Neural progenitor cell (in vitro differentiated cells): ENCODE data around the gene TMEM108. TPM values are rescaled to one million over a fixed set of nuclear protein-coding genes. Genes with fewer than 3 reads are reported as not detected.

Experiments used
- DNase-seq: peaks from one replicate; pipeline ENCODE4 v3.0.0-alpha.2; 2016; ENCODE audit warnings: low spot score
- H2AFZ ChIP-seq: fragments of 200-600 bp; sonication (generic); replicated peaks from 2 replicates; pipeline ENCODE4 v1.6.1; 2016; ENCODE audit warnings: antibody characterized with exemption
- H3F3A ChIP-seq: fragments of 200-600 bp; sonication (generic); 2 replicates; pipeline ENCODE4 v1.6.1; 2016; ENCODE audit warnings: antibody characterized with exemption, low read depth
- H3K27ac ChIP-seq: fragments of 200-600 bp; sonication (generic); 2 replicates; pipeline ENCODE4 v1.5.1; 2016; ENCODE audit warnings: mild to moderate bottlenecking
- H3K27me3 ChIP-seq: fragments of 200-600 bp; sonication (generic); 2 replicates; pipeline ENCODE4 v1.6.1; 2016; ENCODE audit warnings: mild to moderate bottlenecking, moderate library complexity
- H3K36me3 ChIP-seq: fragments of 200-600 bp; sonication (generic); 2 replicates; pipeline ENCODE4 v1.5.1; 2016
- H3K4me1 ChIP-seq: fragments of 200-600 bp; sonication (generic); 2 replicates; pipeline ENCODE4 v1.6.1; 2016; ENCODE audit warnings: mixed run types
- H3K4me2 ChIP-seq: fragments of 200-600 bp; sonication (generic); 2 replicates; pipeline ENCODE4 v1.6.1; 2016
- H3K4me3 ChIP-seq: fragments of 200-600 bp; sonication (generic); 2 replicates; pipeline ENCODE4 v1.5.1; 2016
- H3K79me2 ChIP-seq: fragments of 200-600 bp; sonication (generic); 2 replicates; pipeline ENCODE4 v1.6.1; 2016; ENCODE audit warnings: low read depth
- H3K9ac ChIP-seq: fragments of 200-600 bp; sonication (generic); 2 replicates; pipeline ENCODE4 v1.6.1; 2016
- H3K9me3 ChIP-seq: fragments of 200-600 bp; sonication (generic); 2 replicates; pipeline ENCODE4 v1.5.1; 2016; ENCODE audit warnings: low read depth
- H4K20me1 ChIP-seq: fragments of 200-600 bp; sonication (generic); 2 replicates; pipeline ENCODE4 v1.6.1; 2016; ENCODE audit warnings: low read depth
- H3K27ac Mint-ChIP-seq: 3 replicates; pipeline ENCODE4 v1.8.0; 2021; ENCODE audit warnings: mixed read lengths
- H3K27me3 Mint-ChIP-seq: 2 replicates; pipeline ENCODE4 v1.8.0; 2022; ENCODE audit warnings: low read depth, mild to moderate bottlenecking, inconsistent platforms, moderate library complexity, mixed read lengths; ENCODE audit not compliant: insufficient read depth
- H3K36me3 Mint-ChIP-seq: 3 replicates; pipeline ENCODE4 v1.8.0; 2021; ENCODE audit warnings: mixed read lengths
- H3K4me1 Mint-ChIP-seq: 3 replicates; pipeline ENCODE4 v1.8.0; 2021; ENCODE audit warnings: mixed read lengths
- H3K4me3 Mint-ChIP-seq: 3 replicates; pipeline ENCODE4 v1.8.0; 2021; ENCODE audit warnings: mild to moderate bottlenecking, moderate library complexity, mixed read lengths
- H3K9me3 Mint-ChIP-seq: 3 replicates; pipeline ENCODE4 v1.8.0; 2020; ENCODE audit warnings: mixed read lengths
- CTCF ChIP-seq: fragments of 200-600 bp; sonication (generic); IDR thresholded peaks from 2 replicates; pipeline ENCODE4 v1.5.1; 2017; ENCODE audit warnings: antibody characterized with exemption, mild to moderate bottlenecking
- EZH2 ChIP-seq: fragments of 200-600 bp; sonication (generic); IDR thresholded peaks from 2 replicates; pipeline ENCODE4 v1.6.1; 2017; ENCODE audit warnings: antibody characterized with exemption, mild to moderate bottlenecking, moderate library complexity
- EZH2phosphoT487 ChIP-seq: fragments of 200-600 bp; sonication (generic); IDR thresholded peaks from 2 replicates; pipeline ENCODE4 v1.6.1; 2017; ENCODE audit warnings: antibody characterized with exemption
- total RNA-seq: library from RNA; depleted of rRNA; stranded (reverse); fragments of >200 nt; gene quantifications from 2 replicates; pipeline ENCODE4 v1.2.3, GENCODE V29; 2015; ENCODE audit warnings: low replicate concordance

Gene TMEM108
- total RNA-seq, 1 donor from 2014 or later = 4.8 TPM

- no peaks in the 10 kb centered on the region for H3K79me2 ChIP-seq
- TF ChIP-seq CTCF (no peak), EZH2phosphoT487 (no peak), EZH2 (no peak)
- no peak for DNase-seq
- no peak overlapping the region for H3K4me3 ChIP-seq
- no peaks in the 10 kb centered on the region for H4K20me1 ChIP-seq
- peaks cover 23% of the 10 kb centered on the region for H3K4me1 ChIP-seq
- H3K4me2 ChIP-seq = no peak overlapping the region
- no peak overlapping the region for H3K9ac ChIP-seq
- no peaks in the 10 kb centered on the region for H3K9me3 ChIP-seq
- Mint-ChIP-seq H3K9me3 (no peaks in the 10 kb centered on the region), H3K4me3 (no peak overlapping the region), H3K4me1 (peaks cover 28% of the 10 kb centered on the region), H3K27me3 (peaks cover 4% of the 10 kb centered on the region), H3K36me3 (no peaks in the 10 kb centered on the region), H3K27ac (no peak overlapping the region)
- H3K36me3 ChIP-seq = no peaks in the 10 kb centered on the region
- no peaks in the 10 kb centered on the region for H3K27me3 ChIP-seq
- no peak overlapping the region for H2AFZ ChIP-seq
- H3K27ac ChIP-seq = no peak overlapping the region
- H3F3A ChIP-seq = peaks cover 25% of the 10 kb centered on the region
Observed at GRCh38 chr3:133371676-133372075, 333.5 kb downstream of the TMEM108 start.

- peak overlapping the region; percentile 14 for H3K4me2 ChIP-seq
- no peak overlapping the region for H3K27ac ChIP-seq
- Mint-ChIP-seq H3K27ac (no peak overlapping the region), H3K4me3 (no peak overlapping the region), H3K36me3 (no peaks in the 10 kb centered on the region), H3K9me3 (no peaks in the 10 kb centered on the region), H3K27me3 (peaks cover 4% of the 10 kb centered on the region), H3K4me1 (peaks cover 32% of the 10 kb centered on the region)
- peak; percentile 65 for DNase-seq
- no peaks in the 10 kb centered on the region for H3K27me3 ChIP-seq
- TF ChIP-seq EZH2phosphoT487 = no peak
- TF ChIP-seq EZH2 = no peak
- TF ChIP-seq CTCF = no peak
- no peak overlapping the region for H2AFZ ChIP-seq
- H4K20me1 ChIP-seq = no peaks in the 10 kb centered on the region
- H3K9ac ChIP-seq = no peak overlapping the region
- no peak overlapping the region for H3K4me3 ChIP-seq
- H3K9me3 ChIP-seq = no peaks in the 10 kb centered on the region
- H3K4me1 ChIP-seq = peaks cover 23% of the 10 kb centered on the region
- no peaks in the 10 kb centered on the region for H3K36me3 ChIP-seq
- H3K79me2 ChIP-seq = no peaks in the 10 kb centered on the region
- peaks cover 25% of the 10 kb centered on the region for H3F3A ChIP-seq
Observed at GRCh38 chr3:133374708-133375402, 336.7 kb downstream of the TMEM108 start.

- Histone ChIP-seq H3K36me3 (no peaks in the 10 kb centered on the region), H3K4me3 (no peak overlapping the region), H3K4me2 (no peak overlapping the region), H3K4me1 (peaks cover 23% of the 10 kb centered on the region), H3K79me2 (no peaks in the 10 kb centered on the region), H3K27ac (no peak overlapping the region), H3K27me3 (no peaks in the 10 kb centered on the region), H3F3A (peaks cover 25% of the 10 kb centered on the region), H3K9ac (no peak overlapping the region), H2AFZ (no peak overlapping the region), H4K20me1 (no peaks in the 10 kb centered on the region), H3K9me3 (no peaks in the 10 kb centered on the region)
- Mint-ChIP-seq H3K27me3 (peaks cover 4% of the 10 kb centered on the region), H3K4me3 (no peak overlapping the region), H3K9me3 (no peaks in the 10 kb centered on the region), H3K4me1 (peaks cover 31% of the 10 kb centered on the region), H3K27ac (no peak overlapping the region), H3K36me3 (no peaks in the 10 kb centered on the region)
- TF ChIP-seq EZH2 = no peak
- no peak for TF ChIP-seq EZH2phosphoT487
- no peak for TF ChIP-seq CTCF
- no peak for DNase-seq
Observed at GRCh38 chr3:133375403-133375745, 337.2 kb downstream of the TMEM108 start.
